Astrocyte (in vitro differentiated cells and primary cell): ENCODE results near the gene F13A1. TPM values are rescaled to one million over a fixed set of nuclear protein-coding genes. Genes with fewer than 3 reads are reported as not detected.

ENCODE experiments used
- DNase-seq: peaks from one replicate; pipeline ENCODE4 v3.0.0-alpha.2; 2010; ENCODE audit warnings: low read depth
- FAIRE-seq: peaks from 2 replicates; lab custom pipeline; 2011; peaks lifted over from hg19 to GRCh38; lab: Jason Lieb, UNC
- H2AFZ ChIP-seq: 2 replicates; pipeline ENCODE4 v1.6.0; 2012; ENCODE audit warnings: low read depth, low read length, inconsistent platforms
- H3K27ac ChIP-seq: 2 replicates; pipeline ENCODE4 v1.5.1; 2011; ENCODE audit warnings: low read depth, low read length, inconsistent platforms
- H3K27me3 ChIP-seq: 2 replicates; pipeline ENCODE4 v1.6.0; 2011; ENCODE audit warnings: low read length, inconsistent platforms; ENCODE audit not compliant: insufficient read depth
- H3K36me3 ChIP-seq: 2 replicates; pipeline ENCODE4 v1.5.1; 2011; ENCODE audit warnings: low read length, inconsistent platforms; ENCODE audit not compliant: insufficient read depth
- H3K4me1 ChIP-seq: 2 replicates; pipeline ENCODE4 v1.5.1; 2011; ENCODE audit warnings: low read length, inconsistent platforms; ENCODE audit not compliant: insufficient read depth
- H3K4me2 ChIP-seq: 2 replicates; pipeline ENCODE4 v1.6.0; 2012; ENCODE audit warnings: low read length, inconsistent platforms
- H3K4me3 ChIP-seq: 2 replicates; pipeline ENCODE4 v1.5.1; 2011; ENCODE audit warnings: low read depth, mild to moderate bottlenecking, low read length, inconsistent platforms; ENCODE audit not compliant: insufficient read depth
- H3K79me2 ChIP-seq: 2 replicates; pipeline ENCODE4 v1.6.0; 2012; ENCODE audit warnings: mild to moderate bottlenecking, low read length, inconsistent platforms; ENCODE audit not compliant: insufficient read depth
- H3K9ac ChIP-seq: 2 replicates; pipeline ENCODE4 v1.6.0; 2012; ENCODE audit warnings: mild to moderate bottlenecking, low read length, inconsistent platforms
- H3K9me3 ChIP-seq: 2 replicates; pipeline ENCODE4 v1.5.1; 2012; ENCODE audit warnings: low read depth, mild to moderate bottlenecking, low read length, inconsistent platforms; ENCODE audit not compliant: insufficient read depth
- H4K20me1 ChIP-seq: 2 replicates; pipeline ENCODE4 v1.6.0; 2012; ENCODE audit warnings: low read length, inconsistent platforms; ENCODE audit not compliant: insufficient read depth
- H3K27ac Mint-ChIP-seq: one replicate; pipeline ENCODE4 v1.8.0; 2021; ENCODE audit warnings: mild to moderate bottlenecking, mixed read lengths; ENCODE audit not compliant: unreplicated experiment
- H3K27me3 Mint-ChIP-seq: one replicate; pipeline ENCODE4 v1.8.0; 2021; ENCODE audit warnings: low read depth, mixed read lengths; ENCODE audit not compliant: unreplicated experiment
- H3K36me3 Mint-ChIP-seq: one replicate; pipeline ENCODE4 v1.8.0; 2021; ENCODE audit warnings: low read depth, mixed read lengths; ENCODE audit not compliant: unreplicated experiment
- H3K4me1 Mint-ChIP-seq: one replicate; pipeline ENCODE4 v1.8.0; 2021; ENCODE audit warnings: low read depth, mixed read lengths; ENCODE audit not compliant: unreplicated experiment
- H3K4me3 Mint-ChIP-seq: one replicate; pipeline ENCODE4 v1.8.0; 2021; ENCODE audit warnings: mild to moderate bottlenecking, moderate library complexity, mixed read lengths; ENCODE audit not compliant: unreplicated experiment
- H3K9me3 Mint-ChIP-seq: one replicate; pipeline ENCODE4 v1.8.0; 2021; ENCODE audit warnings: mild to moderate bottlenecking, mixed read lengths; ENCODE audit not compliant: unreplicated experiment
- EZH2 ChIP-seq: IDR thresholded peaks from 2 replicates; pipeline ENCODE4 v1.6.1; 2012; ENCODE audit warnings: mild to moderate bottlenecking, low read length, inconsistent platforms; ENCODE audit not compliant: insufficient read depth
- total RNA-seq: library from RNA; stranded (reverse); gene quantifications from 2 replicates; pipeline ENCODE4 v1.2.1, GENCODE V29; 2021
- TF ChIP-seq, protein P1 (sequence below): IDR thresholded peaks from 2 replicates; pipeline ENCODE4 v1.5.1; 2011; ENCODE audit warnings: low read depth, mild to moderate bottlenecking, inconsistent platforms, low read length, moderate library complexity; ENCODE audit not compliant: insufficient read depth

Gene F13A1
- total RNA-seq, 1 donor from 2014 or later: 10.1 TPM

GRCh38 chr6:6193221-6193745 lies 127.2 kb downstream of the F13A1 start:
- no peak for DNase-seq
- H4K20me1 ChIP-seq: no peaks in the 10 kb centered on the region
- H3K79me2 ChIP-seq: no peaks in the 10 kb centered on the region
- Mint-ChIP-seq H3K9me3 (no peaks in the 10 kb centered on the region), H3K36me3 (peaks cover 2% of the 10 kb centered on the region), H3K4me3 (no peak overlapping the region), H3K27me3 (peaks cover 3% of the 10 kb centered on the region), H3K4me1 (peaks cover 13% of the 10 kb centered on the region), H3K27ac (no peak overlapping the region)
- H3K27me3 ChIP-seq: no peaks in the 10 kb centered on the region
- H3K36me3 ChIP-seq: no peaks in the 10 kb centered on the region
- TF ChIP-seq EZH2: no peak
- TF ChIP-seq, protein P1, sequence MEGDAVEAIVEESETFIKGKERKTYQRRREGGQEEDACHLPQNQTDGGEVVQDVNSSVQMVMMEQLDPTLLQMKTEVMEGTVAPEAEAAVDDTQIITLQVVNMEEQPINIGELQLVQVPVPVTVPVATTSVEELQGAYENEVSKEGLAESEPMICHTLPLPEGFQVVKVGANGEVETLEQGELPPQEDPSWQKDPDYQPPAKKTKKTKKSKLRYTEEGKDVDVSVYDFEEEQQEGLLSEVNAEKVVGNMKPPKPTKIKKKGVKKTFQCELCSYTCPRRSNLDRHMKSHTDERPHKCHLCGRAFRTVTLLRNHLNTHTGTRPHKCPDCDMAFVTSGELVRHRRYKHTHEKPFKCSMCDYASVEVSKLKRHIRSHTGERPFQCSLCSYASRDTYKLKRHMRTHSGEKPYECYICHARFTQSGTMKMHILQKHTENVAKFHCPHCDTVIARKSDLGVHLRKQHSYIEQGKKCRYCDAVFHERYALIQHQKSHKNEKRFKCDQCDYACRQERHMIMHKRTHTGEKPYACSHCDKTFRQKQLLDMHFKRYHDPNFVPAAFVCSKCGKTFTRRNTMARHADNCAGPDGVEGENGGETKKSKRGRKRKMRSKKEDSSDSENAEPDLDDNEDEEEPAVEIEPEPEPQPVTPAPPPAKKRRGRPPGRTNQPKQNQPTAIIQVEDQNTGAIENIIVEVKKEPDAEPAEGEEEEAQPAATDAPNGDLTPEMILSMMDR: no peak
- no peaks in the 10 kb centered on the region for H3K9me3 ChIP-seq
- FAIRE-seq: no peak
- no peak overlapping the region for H2AFZ ChIP-seq
- no peak overlapping the region for H3K4me2 ChIP-seq
- no peaks in the 10 kb centered on the region for H3K4me1 ChIP-seq
- no peak overlapping the region for H3K4me3 ChIP-seq
- H3K9ac ChIP-seq: no peak overlapping the region
- H3K27ac ChIP-seq: no peak overlapping the region

DNA sequence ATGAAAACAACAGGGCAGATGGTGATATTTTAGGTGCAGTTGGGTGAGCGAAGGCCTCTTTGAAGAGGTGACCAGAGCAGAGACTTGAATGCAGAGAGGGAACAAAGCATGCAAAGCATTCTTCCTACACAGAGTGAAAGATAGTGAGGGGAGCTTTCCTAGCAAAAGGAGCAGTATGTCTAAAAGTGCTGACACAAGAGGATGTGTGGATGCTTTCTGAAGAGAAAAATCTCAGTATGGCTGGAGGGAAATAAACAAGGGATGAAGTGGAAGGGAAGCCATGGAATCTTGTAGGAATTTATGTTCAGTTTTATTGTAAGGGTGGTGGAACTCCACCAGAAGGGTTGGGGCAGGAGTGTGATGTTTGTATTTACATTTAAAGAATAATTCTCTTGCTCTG lies 128.6 kb downstream of the F13A1 start:
- Mint-ChIP-seq H3K4me3 (no peak overlapping the region), H3K4me1 (peaks cover 13% of the 10 kb centered on the region), H3K27me3 (peaks cover 3% of the 10 kb centered on the region), H3K36me3 (peaks cover 2% of the 10 kb centered on the region), H3K27ac (no peak overlapping the region), H3K9me3 (peaks cover 3% of the 10 kb centered on the region)
- Histone ChIP-seq H4K20me1 (no peaks in the 10 kb centered on the region), H2AFZ (no peak overlapping the region), H3K9ac (no peak overlapping the region), H3K79me2 (no peaks in the 10 kb centered on the region), H3K9me3 (no peaks in the 10 kb centered on the region), H3K27me3 (no peaks in the 10 kb centered on the region), H3K36me3 (no peaks in the 10 kb centered on the region), H3K4me3 (no peak overlapping the region), H3K4me1 (no peaks in the 10 kb centered on the region), H3K4me2 (no peak overlapping the region), H3K27ac (no peak overlapping the region)
- FAIRE-seq (no peak), DNase-seq (no peak)
- TF ChIP-seq, protein P1: no peak
- no peak for TF ChIP-seq EZH2

GRCh38 chr6:6191476-6191875 lies 129.0 kb downstream of the F13A1 start:
- Mint-ChIP-seq H3K27ac (no peak overlapping the region), H3K4me3 (no peak overlapping the region), H3K4me1 (peaks cover 13% of the 10 kb centered on the region), H3K27me3 (peaks cover 3% of the 10 kb centered on the region), H3K9me3 (peaks cover 3% of the 10 kb centered on the region), H3K36me3 (peaks cover 2% of the 10 kb centered on the region)
- FAIRE-seq (no peak), DNase-seq (no peak)
- no peaks in the 10 kb centered on the region for H3K9me3 ChIP-seq
- H4K20me1 ChIP-seq: no peaks in the 10 kb centered on the region
- H3K4me3 ChIP-seq: no peak overlapping the region
- H3K79me2 ChIP-seq: no peaks in the 10 kb centered on the region
- H3K4me2 ChIP-seq: no peak overlapping the region
- H3K27me3 ChIP-seq: no peaks in the 10 kb centered on the region
- H2AFZ ChIP-seq: no peak overlapping the region
- TF ChIP-seq EZH2: no peak
- TF ChIP-seq, protein P1: no peak
- no peak overlapping the region for H3K9ac ChIP-seq
- no peaks in the 10 kb centered on the region for H3K36me3 ChIP-seq
- H3K4me1 ChIP-seq: no peaks in the 10 kb centered on the region
- no peak overlapping the region for H3K27ac ChIP-seq
